Stimulated activated CD4-positive, alpha-beta T cell treated with anti-CD3 and anti-CD28 coated beads, Interleukin-12 subunit alpha, Interleukin-12 subunit beta, amount 100 ng/mL, for 4 hours (primary cell): ENCODE data around the gene ZNF804B.
"Not testable (repeated sequence)": the region's sequence is repeated elsewhere in the genome, so short reads cannot be mapped to it uniquely, and the experiment has no call there.

Experiments used
- DNase-seq: peaks from one replicate; pipeline ENCODE4 v3.0.0-alpha.2; 2020

Gene ZNF804B

GRCh38 chr7:89103564-89103963, 344.1 kb downstream of the ZNF804B start:
- DNase-seq, result no peak

DNA sequence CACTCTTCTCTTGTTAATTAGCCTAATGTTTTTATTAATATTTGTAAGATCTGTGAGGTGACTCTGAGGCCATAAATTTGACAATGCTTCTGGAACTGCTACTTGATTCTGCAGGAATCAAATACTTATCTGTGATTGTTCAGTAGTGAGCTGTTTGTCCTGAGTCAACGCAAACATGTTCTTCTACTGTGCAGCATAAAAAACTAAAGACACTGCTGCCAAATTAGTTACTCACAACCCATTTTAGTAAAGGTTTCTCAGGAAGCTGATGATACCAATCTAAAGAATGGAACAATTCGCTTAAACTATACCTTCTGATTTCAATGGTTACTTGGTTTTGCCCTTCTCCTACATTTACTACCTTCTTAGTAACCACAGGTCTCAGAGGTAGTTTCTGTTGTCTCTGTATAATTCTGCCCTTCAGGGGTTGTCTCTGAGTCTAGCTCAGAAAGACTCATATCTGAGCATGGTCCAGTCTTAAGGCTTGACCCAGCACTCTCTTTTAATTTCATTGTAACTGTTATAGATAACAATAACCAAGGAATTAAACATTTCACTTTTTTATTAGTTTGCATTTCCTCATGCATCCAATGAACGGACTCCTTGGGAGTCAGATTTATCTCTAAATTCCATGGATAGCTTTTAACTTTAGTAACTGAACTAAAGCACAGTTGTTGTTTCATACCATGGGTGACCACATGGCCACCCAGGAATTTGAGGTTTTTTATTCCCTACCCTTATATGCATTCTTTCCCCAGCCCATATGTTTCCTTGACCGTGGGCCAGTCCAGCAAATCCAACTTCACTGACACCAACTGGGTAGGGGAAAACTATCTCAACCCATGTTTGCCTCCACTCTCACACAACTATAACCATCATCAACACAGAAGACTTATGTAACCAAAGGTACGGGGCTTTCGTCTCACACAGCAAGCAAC, 345.5 kb downstream of the ZNF804B start:
- DNase-seq, result no peak

DNA sequence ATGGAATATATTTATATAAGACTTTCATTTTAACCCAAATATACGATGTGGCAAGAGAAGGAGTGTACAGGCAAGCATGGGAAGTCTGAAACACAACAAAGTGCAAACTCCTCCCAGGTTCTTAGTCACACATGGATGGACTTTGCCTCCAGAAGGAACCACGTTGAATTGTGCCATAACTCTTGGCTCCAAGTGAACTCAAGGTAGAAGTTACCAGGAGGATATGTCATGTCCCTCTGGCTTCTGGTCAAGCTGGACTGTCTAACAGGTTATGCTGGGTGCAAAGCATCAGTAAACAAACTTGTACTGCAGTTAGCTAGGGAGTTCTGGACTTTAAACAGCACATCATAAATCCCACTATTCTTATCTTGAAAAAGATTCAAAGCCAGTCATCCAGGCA, 364.4 kb downstream of the ZNF804B start:
- DNase-seq, result no peak

- DNase-seq, result no peak
These were observed 370.3 kb downstream of the ZNF804B start for GRCh38 chr7:89129600-89130375.

DNA sequence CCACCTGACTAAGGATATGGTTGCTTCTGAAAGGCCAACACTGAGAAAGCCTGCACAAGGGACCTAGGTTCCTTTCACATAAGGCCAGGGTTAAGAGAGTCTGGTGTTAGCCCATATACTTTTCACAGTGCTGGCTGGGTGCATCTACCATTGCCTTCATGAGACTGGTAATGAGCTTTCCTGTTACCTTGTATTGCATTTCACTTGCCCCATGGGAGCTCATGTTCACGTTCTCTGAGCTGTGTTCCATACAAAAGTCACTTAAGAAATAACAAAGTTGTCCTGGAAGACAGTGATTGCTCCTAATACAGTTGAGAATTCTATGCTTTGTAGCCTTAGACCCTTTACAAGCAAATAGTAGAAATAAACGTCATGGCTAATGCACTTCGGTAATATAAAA, 373.9 kb downstream of the ZNF804B start:
- DNase-seq, result no peak

DNA sequence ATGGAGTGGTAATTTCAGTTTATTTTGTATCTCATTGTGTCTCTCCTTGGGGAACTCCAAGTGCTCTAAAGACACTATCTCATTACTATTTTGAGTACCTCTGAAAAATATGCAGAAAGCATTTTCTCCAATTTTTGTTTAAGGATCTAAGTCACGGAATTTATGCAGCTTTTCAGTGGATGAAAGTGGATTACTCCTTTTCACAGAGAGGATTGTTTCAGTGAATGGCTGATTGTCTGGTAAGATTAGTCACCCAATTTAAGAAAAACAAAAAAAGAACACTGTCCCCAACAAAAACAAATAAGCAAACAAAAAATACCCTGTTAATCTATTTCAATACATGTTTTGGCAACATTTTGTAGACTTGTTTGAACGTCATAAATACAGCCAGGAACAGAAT, 374.3 kb downstream of the ZNF804B start:
- DNase-seq, result no peak

DNA sequence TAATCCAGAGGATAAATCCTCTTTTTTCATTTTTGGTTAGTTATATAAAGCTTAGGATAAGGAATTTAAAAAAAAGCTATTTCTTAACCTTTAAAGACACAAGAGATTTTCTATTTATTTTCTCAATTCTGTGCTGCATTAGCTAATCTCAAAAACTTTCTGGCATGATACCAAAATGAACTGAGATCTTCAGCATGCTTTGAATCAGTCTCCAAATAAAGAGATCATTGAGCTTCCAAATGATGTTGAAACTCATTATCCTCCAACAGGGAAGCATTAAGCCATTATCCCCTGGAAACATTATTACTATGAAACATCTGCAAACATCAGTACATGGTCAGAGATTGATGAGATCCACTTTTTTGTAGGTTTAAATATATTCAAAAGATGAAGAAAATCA, 386.3 kb downstream of the ZNF804B start:
- DNase-seq, result no peak

GRCh38 chr7:89160107-89160506, 400.6 kb downstream of the ZNF804B start:
- no peak for DNase-seq

DNA sequence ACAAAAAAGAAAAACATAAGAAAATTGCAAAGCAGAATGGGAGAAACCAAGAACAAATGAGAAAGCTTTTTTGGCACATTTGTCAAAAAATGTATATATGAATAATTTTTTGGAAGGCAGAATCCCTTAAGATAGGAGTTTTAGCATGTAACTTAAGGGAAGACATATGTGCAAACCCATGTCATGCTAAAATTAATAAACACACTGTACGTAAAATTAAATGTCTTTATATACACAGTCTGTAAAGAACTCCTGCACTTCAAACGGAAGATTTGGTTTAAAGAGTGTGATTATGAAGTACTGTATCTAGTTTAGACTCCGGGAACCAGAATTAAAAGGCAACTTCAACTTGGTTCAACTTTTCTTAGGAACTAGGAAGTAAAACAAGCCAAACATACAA, 405.9 kb downstream of the ZNF804B start:
- no peak for DNase-seq

GRCh38 chr7:89170628-89171027, 411.1 kb downstream of the ZNF804B start:
- no peak for DNase-seq

- DNase-seq, result no peak
These were observed 422.6 kb downstream of the ZNF804B start for GRCh38 chr7:89182116-89182515.

DNA sequence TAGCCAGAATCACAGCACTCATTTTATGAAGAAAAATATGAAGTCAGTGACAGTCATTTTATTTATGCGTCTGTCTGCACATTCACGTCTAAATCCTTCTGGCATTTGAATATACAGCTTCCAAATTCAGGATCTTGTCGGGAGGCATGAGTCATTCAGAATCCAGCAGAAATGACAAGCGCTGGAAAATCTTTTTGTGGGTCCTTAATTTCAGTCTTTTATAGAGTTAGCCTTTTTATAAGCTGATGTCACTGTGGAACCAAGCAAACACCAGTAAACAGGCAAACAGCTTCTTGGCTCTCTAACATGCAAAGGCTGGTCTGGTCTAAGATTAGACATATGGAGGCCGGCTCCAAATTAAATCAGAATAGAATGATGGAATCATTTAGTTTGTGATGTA, 424.2 kb downstream of the ZNF804B start:
- DNase-seq, result no peak

GRCh38 chr7:89200758-89201157, 441.3 kb downstream of the ZNF804B start:
- DNase-seq, result no peak

- no peak for DNase-seq
These were observed 464.4 kb downstream of the ZNF804B start for GRCh38 chr7:89223900-89224395.

GRCh38 chr7:89228688-89229171, 469.2 kb downstream of the ZNF804B start:
- not testable (repeated sequence) for DNase-seq

- no peak for DNase-seq
These were observed 478.7 kb downstream of the ZNF804B start for GRCh38 chr7:89238156-89238555.

- no peak for DNase-seq
These were observed 486.7 kb downstream of the ZNF804B start for GRCh38 chr7:89246196-89246595.

DNA sequence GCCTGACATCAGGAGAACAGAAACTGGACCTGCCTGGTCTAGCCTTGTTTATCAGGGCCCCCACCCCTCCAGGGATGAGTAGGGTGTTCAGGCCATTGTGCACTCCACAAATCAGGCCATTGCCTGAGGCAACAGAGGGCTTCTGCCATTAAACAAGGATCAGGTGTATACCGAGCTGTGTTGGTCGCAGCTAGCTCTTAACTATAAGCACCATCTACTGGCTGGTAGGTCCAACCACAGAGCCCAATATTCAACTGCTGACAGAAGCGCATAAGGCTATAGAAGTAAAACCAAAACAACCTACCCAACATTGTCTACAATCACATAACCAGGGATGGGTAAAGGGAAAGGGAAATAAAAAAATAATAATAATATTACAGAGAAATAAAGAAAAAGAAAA, 487.7 kb downstream of the ZNF804B start:
- DNase-seq, result no peak

GRCh38 chr7:89259085-89259484, 499.6 kb downstream of the ZNF804B start:
- no peak for DNase-seq

- DNase-seq, result no peak
These were observed 504.6 kb downstream of the ZNF804B start for GRCh38 chr7:89264126-89264525.

- DNase-seq, result no peak
These were observed 506.1 kb downstream of the ZNF804B start for GRCh38 chr7:89265631-89266030.

- no peak for DNase-seq
These were observed 523.8 kb downstream of the ZNF804B start for GRCh38 chr7:89283302-89283701.

DNA sequence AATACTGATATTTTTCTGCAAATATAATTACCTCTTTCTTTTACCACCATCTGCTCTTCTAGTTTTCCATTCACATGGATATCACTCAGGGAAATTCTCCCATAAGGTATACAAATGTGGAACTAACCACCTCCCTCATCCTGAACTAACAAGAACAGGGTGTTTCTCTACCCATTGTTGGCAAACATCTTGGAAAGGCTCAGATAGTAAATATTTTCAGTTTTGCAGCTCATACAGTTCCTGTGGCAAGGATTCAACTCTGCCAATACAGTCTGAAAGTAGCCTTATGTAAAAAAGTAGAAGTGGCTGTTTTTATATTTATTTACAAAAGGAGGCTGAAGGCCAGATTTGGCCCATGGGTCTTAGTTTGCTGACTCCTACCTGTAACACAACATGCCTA, 549.0 kb downstream of the ZNF804B start:
- no peak for DNase-seq

DNA sequence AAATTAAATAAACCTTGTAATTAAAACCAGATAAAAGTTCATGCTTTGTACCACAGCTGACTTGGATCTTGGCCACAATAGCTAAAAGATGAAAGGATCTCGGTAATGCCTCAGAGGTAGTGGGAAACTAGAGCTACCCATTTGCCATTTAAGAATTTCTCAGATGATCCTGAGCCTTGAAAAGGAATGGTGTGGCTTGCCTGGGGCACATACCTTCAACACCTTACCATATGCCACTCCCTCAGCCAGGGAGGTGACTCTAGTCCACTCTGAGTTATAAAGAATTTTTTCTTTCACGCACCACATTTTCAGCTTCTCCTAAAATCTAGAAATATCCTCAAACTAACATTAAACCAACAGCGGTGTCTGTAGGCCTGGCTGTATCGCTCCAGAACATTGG, 552.4 kb downstream of the ZNF804B start:
- no peak for DNase-seq
